Measurements from ENCODE around the gene WDR59. TPM values are rescaled to one million over a fixed set of nuclear protein-coding genes. Genes with fewer than 3 reads are reported as not detected.

Gene WDR59
- total and polyA plus RNA-seq, 2 experiments from 2014 or later: 38.7 to 54.5 TPM

- no peak for ATAC-seq
- Mint-ChIP-seq H3K36me3 (ENCODE audit: low read depth) (peaks cover 72% of the 10 kb centered on the region), H3K4me3 (no peak overlapping the region), H3K9me3 (no peaks in the 10 kb centered on the region), H3K27me3 (ENCODE audit: insufficient read depth, low read depth, poor library complexity) (peaks cover 1% of the 10 kb centered on the region), H3K27ac (no peak overlapping the region), H3K4me1 (peaks cover 6% of the 10 kb centered on the region; the same call in 2 of the 3 replicates)
- no peaks in the 10 kb centered on the region for H3K4me1 ChIP-seq (ENCODE audit: insufficient read depth)
- no peaks in the 10 kb centered on the region for H3F3A ChIP-seq (replicated peaks; ENCODE audit: low read depth)
- H3K9me2 ChIP-seq (ENCODE audit: insufficient read depth): no peaks in the 10 kb centered on the region
- no peak for DNase-seq (ENCODE audit: low spot score)
- peaks cover 21% of the 10 kb centered on the region for H3K36me3 ChIP-seq (ENCODE audit: insufficient read depth)
- no peaks in the 10 kb centered on the region for H3K27me3 ChIP-seq (ENCODE audit: insufficient read depth)
- H3K27ac ChIP-seq (ENCODE audit: low read depth): no peak overlapping the region
- no peaks in the 10 kb centered on the region for H3K79me2 ChIP-seq (replicated peaks; ENCODE audit: insufficient read depth)
- H2AFZ ChIP-seq: no peak overlapping the region
- no peak for TF ChIP-seq ZNF331 (CRISPR knock-in tag; IDR thresholded peaks at IDR 0.05; ENCODE audit: low read depth)
- TF ChIP-seq EZH2 (IDR thresholded peaks at IDR 0.05; ENCODE audit: low read depth, unreplicated experiment): no peak
- no peak for TF ChIP-seq EZH2phosphoT487 (IDR thresholded peaks at IDR 0.05; ENCODE audit: unreplicated experiment)
- TF ChIP-seq CREB1 (CRISPR knock-in tag; IDR thresholded peaks at IDR 0.05; ENCODE audit: low read depth): no peak
- TF ChIP-seq ZNF462 (CRISPR knock-in tag; IDR thresholded peaks at IDR 0.05): no peak
- TF ChIP-seq REST (IDR thresholded peaks at IDR 0.05; ENCODE audit: unreplicated experiment): no peak
- TF ChIP-seq JUNB (IDR thresholded peaks at IDR 0.05; ENCODE audit: unreplicated experiment): no peak
- TF ChIP-seq ZNF114 (CRISPR knock-in tag; IDR thresholded peaks at IDR 0.05): no peak
- no peak for TF ChIP-seq NANOG (IDR thresholded peaks at IDR 0.05; ENCODE audit: borderline replicate concordance)
- TF ChIP-seq CTCF (conservative IDR thresholded peaks at IDR 0.05; ENCODE audit: low read depth in 2 of 2): no peak
- TF ChIP-seq ETS1 (IDR thresholded peaks at IDR 0.05): no peak
- no peak for TF ChIP-seq POLR2AphosphoS5 (IDR thresholded peaks at IDR 0.05; ENCODE audit: low read depth)
- no peak for TF ChIP-seq STAT1 (IDR thresholded peaks at IDR 0.05; ENCODE audit: unreplicated experiment)
- H3K4me2 ChIP-seq: no peak overlapping the region
- H3K4me3 ChIP-seq: no peak overlapping the region
- H4K20me1 ChIP-seq (replicated peaks; ENCODE audit: insufficient read depth): peaks cover 3% of the 10 kb centered on the region; the same call in 1 of the 2 replicates
Observed at GRCh38 chr16:74888888-74889287, 96.0 kb downstream of the WDR59 start.
